ENCODE results near the gene OR2M7. TPM values are rescaled to one million over a fixed set of nuclear protein-coding genes. Genes with fewer than 3 reads are reported as not detected.

Gene OR2M7
- polyA plus RNA-seq, 1 donor (not counting 4 experiments of a cell fraction or from before 2014, with no cell fraction given) = not detected

GRCh38 chr1:248277876-248278275 is 46.5 kb downstream of the OR2M7 start, which contains the start of gene OR2T33:
OR2T33 (minus strand) TSS chr1:248277976; CDS start chr1:248273814, 4,162 bp downstream.
- Histone ChIP-seq H3K9me3 (ENCODE audit: control insufficient read depth, low read depth, low read length) (peaks cover 2% of the 10 kb centered on the region), H3K4me2 (ENCODE audit: control insufficient read depth, extremely low read depth, insufficient read depth, low read depth, low read length) (no peak within 1 kb of the TSS), H3K4me3 (ENCODE audit: control insufficient read depth in 2 of 3, extremely low read depth in 1 of 3, insufficient read depth in 2 of 3, low read depth in 1 of 3, low read length in 3 of 3) (no peak within 1 kb of the TSS), H3K27ac (ENCODE audit: control insufficient read depth, insufficient read depth, low read length) (no peak within 1 kb of the TSS), H3K27me3 (ENCODE audit: control insufficient read depth, extremely low read depth, insufficient read depth, low read length) (no peaks in the 10 kb centered on the region), H3K9ac (ENCODE audit: control insufficient read depth, extremely low read depth, insufficient read depth, low read length) (no peak within 1 kb of the TSS), H4K20me1 (ENCODE audit: control insufficient read depth, extremely low read depth, insufficient read depth, low read length) (no peaks in the 10 kb centered on the region), H3K9me1 (ENCODE audit: control insufficient read depth, extremely low read depth, insufficient read depth, low read length) (no peaks in the 10 kb centered on the region), H2AFZ (ENCODE audit: control insufficient read depth, low read length) (no peak within 1 kb of the TSS), H3K79me2 (ENCODE audit: control insufficient read depth, insufficient read depth, low read length) (no peaks in the 10 kb centered on the region), H3K36me3 (ENCODE audit: control insufficient read depth in 2 of 2, extremely low read depth in 1 of 2, insufficient read depth in 2 of 2, low read length in 2 of 2) (no peaks in the 10 kb centered on the region), H3K4me1 (ENCODE audit: control insufficient read depth, extremely low read depth, insufficient read depth, low read length) (no peaks in the 10 kb centered on the region)
- dilution Hi-C loops (cut with MboI; ENCODE audit: extremely low pct_ligation_motif_present, low sequenced_read_pairs) = no loop called here
- FAIRE-seq (no peak), DNase-seq (ENCODE audit: low read depth, low spot score) (no peak)
- no peak for TF ChIP-seq EZH2 (IDR thresholded peaks at IDR 0.05; ENCODE audit: low read length)
- TF ChIP-seq, protein P1, sequence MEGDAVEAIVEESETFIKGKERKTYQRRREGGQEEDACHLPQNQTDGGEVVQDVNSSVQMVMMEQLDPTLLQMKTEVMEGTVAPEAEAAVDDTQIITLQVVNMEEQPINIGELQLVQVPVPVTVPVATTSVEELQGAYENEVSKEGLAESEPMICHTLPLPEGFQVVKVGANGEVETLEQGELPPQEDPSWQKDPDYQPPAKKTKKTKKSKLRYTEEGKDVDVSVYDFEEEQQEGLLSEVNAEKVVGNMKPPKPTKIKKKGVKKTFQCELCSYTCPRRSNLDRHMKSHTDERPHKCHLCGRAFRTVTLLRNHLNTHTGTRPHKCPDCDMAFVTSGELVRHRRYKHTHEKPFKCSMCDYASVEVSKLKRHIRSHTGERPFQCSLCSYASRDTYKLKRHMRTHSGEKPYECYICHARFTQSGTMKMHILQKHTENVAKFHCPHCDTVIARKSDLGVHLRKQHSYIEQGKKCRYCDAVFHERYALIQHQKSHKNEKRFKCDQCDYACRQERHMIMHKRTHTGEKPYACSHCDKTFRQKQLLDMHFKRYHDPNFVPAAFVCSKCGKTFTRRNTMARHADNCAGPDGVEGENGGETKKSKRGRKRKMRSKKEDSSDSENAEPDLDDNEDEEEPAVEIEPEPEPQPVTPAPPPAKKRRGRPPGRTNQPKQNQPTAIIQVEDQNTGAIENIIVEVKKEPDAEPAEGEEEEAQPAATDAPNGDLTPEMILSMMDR (optimal IDR thresholded peaks at IDR 0.05 in 1 of 3, IDR thresholded peaks at IDR 0.05 in 1 of 3, conservative IDR thresholded peaks at IDR 0.05 in 1 of 3; ENCODE audit: extremely low read depth in 1 of 3, insufficient read depth in 2 of 3, low read length in 3 of 3) = no peak

Other genes starting within 250 kb of the OR2M7 start
- gene OR2L13, start 229.4 kb downstream of the OR2M7 start, polyA plus RNA-seq = not detected in 3 replicates
- gene OR2M5, start 179.4 kb downstream of the OR2M7 start, polyA plus RNA-seq = not detected in 3 replicates
- gene OR2M2, start 149.7 kb downstream of the OR2M7 start, polyA plus RNA-seq = not detected in 3 replicates
- not detected in 3 replicates for gene OR2M3, start 127.3 kb downstream of the OR2M7 start, polyA plus RNA-seq
- gene OR2M4, start 93.2 kb downstream of the OR2M7 start, polyA plus RNA-seq = not detected in 3 replicates
- not detected in 3 replicates for gene OR2T33, start 46.6 kb downstream of the OR2M7 start, polyA plus RNA-seq
- not detected in 3 replicates for gene OR2T12, start 21.1 kb downstream of the OR2M7 start, polyA plus RNA-seq
- gene OR14C36, start 24.2 kb upstream of the OR2M7 start, polyA plus RNA-seq = not detected in 3 replicates
- gene OR2T4, start 37.1 kb upstream of the OR2M7 start, polyA plus RNA-seq = not detected in 3 replicates
- not detected in 3 replicates for gene OR2T6, start 51.2 kb upstream of the OR2M7 start, polyA plus RNA-seq
- gene OR2T1, start 78.5 kb upstream of the OR2M7 start, polyA plus RNA-seq = not detected in 3 replicates
- gene OR2T2, start 121.1 kb upstream of the OR2M7 start, polyA plus RNA-seq = not detected in 3 replicates
- gene OR2T3, start 148.8 kb upstream of the OR2M7 start, polyA plus RNA-seq = not detected in 3 replicates
- not detected in 3 replicates for gene OR2T5, start 164.0 kb upstream of the OR2M7 start, polyA plus RNA-seq
- gene OR2G6, start 183.5 kb upstream of the OR2M7 start, polyA plus RNA-seq = not detected in 3 replicates
- gene OR2T29, start 238.2 kb upstream of the OR2M7 start, polyA plus RNA-seq = not detected in 3 replicates